Measurements from ENCODE around the gene IPP.
"Not testable (repeated sequence)": the region's sequence is repeated elsewhere in the genome, so short reads cannot be mapped to it uniquely, and the experiment has no call there.

IPP gene

DNA sequence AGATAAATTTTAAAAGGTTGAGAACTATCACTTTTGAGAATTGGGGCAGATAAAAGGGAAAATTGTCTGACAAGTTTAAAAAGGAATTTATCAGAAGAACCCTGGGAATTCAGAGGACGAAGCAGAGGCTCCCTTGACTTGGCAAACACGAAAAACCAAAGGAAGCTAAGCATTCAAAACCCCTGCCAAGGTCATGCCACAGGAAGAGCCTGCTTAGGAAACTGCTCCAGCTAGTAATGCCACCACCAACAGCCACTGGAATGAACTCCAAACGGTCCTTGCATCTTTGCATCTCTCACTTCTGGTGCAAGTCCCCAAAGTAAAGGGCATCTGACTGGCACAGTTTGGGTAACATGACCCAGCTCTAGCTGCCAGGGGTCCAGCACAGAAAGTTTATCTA, 71.3 kb downstream of the IPP start:
- no peak for DNase-seq

DNA sequence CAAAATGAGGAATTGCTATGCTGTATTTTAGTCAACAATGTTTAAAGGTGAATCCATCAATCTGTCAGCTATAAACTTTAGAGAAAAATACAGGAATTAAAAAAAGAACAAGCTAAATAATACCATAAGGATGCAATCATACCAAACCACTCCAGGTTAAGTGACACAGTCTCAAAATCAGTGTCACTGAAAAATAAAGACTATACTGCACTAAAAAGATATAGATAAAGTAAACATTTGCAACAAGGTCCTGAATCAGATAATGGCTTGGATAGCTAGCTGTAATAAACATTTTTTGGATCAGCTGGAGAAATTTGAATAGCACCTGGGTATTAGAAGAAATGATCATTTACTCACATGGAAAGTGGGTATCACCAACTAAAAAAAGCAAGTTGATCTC, 72.0 kb downstream of the IPP start:
- no peak for DNase-seq

DNA sequence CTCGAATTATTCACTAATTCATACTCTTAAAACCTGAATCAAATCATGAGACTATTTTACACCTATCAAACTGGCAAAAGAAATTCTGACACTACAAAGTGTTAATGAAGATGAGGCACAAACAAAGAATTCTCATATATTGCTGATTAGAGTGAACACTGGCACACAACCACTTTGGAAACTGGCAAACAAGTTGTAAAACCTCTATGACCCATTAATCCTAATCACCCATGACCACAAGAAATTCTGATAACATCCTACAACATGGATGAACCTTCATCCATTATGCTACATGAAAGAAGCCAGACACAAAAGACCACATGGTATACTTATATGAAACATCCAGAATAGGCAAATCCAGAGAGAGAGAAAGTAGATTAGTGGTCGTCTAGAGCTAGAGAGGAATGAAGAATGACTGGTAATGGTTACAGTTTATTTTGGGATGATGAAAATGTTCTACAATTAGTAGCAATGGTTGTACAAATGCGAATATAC, 72.7 kb downstream of the IPP start:
- DNase-seq = no peak

DNA sequence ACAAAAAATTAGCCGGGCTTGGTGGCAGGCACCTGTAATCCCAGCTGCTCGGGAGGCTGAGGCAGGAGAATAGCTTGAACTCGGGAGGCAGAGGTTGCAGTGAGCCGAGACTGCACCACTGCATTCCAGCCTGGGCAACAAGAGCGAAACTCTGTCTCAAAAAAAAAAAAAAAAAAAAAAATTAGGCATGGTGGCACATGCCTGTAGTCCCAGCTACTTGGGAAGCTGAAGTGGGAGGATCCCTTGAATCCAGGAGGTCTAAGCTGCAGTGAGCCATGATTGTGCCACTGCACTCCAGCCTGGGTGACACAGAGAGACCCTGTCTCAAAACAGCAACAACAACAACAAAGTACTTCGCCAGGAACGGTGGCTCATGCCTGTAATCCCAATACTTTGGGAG, 73.9 kb downstream of the IPP start:
- not testable (repeated sequence) for DNase-seq

DNA sequence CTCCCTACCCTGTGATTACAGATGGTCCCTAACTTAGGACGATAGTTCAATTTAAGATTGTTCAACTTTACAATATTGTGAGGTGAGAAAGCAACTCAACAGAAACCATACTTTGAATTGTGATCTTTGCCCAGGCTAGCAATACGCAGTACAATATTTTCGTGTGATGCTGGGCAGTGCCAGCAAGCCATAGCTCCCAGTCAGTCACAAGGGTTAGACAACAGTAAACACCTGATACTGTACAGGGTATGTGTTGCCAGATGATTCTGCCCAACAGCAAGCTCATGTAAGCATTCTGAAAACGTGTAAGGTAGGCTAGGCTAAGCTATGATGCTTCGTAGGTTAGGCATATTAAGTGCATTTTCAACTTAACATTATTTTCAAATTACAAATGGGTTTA, 76.0 kb downstream of the IPP start:
- no peak for DNase-seq

DNA sequence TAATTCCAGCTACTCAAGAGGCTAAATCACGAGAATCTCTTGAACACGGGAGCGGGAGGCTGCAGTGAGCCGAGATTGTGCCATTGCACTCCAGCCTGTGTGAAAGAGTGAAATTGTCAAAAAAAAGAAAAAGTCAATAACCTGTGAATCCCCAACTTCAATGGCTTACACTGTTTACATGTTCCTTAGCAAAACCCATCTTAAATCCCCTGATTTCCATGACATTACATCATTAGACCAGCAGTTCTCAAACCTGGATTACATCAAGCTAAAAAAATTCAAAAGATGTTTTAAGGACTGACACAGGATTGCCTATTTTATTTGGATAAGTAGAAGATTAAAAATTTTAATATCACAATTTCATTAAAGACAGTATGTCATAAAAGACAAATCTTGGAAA, 76.5 kb downstream of the IPP start:
- no peak for DNase-seq

DNA sequence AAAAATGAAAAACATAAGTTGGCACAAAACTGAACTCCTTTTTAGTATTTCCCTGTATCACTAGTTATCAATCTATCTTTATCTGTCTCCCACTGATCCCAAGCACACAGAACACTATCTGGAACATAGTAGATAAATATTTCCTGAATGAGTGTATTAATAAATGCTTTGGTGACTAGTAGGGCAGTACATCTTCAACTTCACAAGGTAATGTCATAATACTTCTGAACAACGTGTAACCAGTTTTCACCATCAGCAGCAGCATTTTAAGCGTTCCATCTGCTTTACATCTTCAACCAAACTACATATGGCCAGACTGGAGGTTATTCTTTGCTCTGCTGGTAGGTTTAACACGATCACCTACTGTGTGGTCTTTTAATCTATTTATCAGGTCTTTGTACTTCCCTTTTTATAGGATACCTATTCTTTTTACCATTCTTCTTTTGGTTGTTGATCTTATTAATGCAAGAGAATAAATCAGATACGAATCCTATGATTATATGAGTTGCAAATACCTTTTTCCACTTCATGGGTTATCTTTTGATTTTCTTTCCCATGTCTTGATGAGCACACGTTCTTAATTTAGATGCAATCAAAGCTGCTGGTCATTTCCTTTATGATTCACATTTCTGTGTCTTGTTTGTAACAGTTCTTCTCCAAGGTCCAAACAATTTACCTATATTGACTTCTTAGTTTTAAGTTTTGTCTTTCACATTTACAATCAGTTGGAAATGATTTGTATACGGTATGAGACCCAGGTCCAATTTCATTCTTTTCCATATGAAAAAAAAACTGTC, 80.4 kb downstream of the IPP start:
- DNase-seq = no peak

DNA sequence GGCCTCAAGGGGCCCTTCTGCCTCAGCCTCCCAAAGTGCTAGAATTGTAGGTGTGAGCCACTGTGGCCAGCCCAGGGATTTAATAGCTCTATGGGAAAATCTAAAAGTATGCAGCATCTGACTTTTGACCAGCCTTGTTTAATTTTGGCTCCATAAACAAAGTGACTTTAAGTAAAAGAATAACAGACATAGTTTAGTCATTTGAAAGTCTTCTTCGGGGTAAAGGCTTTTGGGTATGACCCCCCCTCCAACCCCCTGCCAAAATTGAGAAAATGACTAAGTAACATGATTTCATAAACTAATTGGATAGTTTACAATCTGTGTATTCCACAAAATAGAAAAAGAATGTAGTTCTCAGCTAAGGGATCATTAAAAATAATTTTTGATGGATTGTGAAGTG, 81.1 kb downstream of the IPP start:
- no peak for DNase-seq

DNA sequence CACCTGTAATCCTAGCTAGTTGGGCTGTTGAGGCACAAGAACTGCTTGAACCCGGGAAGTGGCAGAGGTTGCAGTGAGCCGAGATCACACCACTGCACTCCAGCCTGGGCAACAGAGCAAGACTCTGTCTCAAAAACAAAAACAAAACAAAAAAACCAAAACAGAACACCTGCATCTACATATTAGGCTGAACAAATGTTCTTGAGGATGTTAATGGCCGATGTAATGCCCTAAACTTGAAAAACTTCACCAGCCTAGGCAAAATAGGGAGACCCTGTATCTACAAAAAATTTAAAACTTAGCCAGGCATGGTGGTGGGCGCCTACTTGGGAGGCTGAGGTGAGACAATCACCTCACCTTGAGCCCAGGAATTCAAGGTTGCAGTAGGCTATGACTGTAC, 81.9 kb downstream of the IPP start:
- no peak for DNase-seq

DNA sequence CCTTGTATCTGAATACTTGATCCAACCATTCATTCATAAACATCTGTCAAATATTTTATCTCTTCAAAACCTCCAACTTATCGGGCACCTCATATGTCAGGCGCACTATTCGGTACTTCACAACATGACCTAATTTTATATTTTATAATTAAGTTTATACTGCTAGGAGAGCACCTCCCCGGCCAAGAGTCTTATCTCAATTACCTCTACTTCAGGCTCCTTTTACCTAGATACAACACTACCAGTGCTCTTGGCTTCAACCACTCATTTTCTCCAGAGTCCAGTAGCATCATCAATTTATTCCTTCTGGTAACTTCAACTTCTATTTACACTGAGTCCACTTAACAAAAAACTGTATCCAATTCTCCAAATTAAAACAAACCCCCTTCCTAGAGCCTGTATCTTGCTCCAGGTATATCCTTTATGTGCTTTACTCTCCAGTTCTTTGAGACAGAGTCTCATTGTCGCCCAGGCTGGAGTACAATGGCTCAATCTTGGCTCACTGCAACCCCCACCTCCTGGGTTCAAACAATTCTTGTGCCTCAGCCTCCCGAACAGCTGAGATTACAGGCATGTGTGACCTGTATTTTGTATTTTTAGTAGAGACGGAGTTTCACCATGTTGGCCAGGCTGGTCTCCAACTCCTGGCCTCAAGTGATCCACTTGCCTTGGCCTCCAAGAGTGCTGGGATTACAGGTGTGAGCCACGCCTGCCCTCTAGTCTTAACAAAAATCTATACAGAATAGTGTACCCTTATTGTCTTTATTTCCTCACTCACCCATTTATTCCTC, 82.9 kb downstream of the IPP start:
- no peak for DNase-seq

DNA sequence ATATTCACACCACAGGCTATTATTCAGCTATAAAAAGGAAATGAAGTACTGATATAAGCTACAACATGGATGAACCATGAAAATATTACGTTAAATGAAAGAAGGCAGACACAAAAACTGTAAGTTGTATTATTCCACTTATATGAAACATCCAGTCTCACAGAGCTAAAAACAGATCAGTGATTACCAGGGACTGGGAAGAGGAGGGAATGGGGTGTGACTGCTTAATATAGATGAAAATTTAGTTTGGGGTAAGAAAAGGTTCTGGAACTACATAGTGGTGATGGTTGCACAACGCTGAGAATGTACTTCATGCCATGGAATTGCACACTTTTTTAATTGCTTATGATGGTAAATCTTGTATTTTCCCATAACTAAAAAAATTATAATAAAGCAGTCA, 83.6 kb downstream of the IPP start:
- DNase-seq = no peak

DNA sequence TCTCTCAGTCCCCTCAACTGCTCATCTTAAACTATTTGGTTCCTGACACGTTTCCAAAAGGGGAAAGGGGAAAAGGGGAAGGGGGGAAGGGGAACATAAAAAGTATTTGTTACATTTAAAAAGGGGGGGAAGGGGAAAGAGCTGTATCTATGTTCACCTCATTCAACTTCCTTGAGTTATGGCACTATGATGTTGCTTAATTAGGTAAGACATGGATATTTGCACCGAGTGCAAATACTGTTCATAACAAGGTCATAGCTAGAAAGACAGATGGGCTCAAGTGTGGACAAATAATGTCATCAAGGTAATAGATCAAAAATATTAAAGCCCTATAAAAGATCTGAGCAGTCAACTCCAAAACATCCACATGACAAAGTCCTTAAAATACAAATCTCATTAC, 90.1 kb downstream of the IPP start:
- DNase-seq = no peak

DNA sequence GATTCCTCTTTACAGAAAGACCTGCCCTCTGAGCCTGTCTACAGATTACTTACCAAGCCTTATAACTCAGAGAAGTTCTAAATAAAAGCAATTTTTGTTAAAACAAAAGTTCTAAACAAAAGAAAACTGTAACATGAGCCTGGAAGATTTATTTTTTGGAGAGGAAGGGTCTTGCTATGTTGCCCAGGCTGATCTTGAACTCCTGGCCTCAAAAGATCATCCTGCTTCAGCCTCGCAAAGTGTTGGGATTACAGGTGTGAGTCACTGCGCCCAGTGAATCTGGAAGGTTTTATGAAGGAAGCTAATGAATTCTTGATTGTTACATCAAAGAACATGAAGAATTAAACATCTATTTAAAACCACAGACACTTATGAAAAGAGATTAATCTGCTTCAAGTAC, 91.2 kb downstream of the IPP start:
- DNase-seq = no peak

DNA sequence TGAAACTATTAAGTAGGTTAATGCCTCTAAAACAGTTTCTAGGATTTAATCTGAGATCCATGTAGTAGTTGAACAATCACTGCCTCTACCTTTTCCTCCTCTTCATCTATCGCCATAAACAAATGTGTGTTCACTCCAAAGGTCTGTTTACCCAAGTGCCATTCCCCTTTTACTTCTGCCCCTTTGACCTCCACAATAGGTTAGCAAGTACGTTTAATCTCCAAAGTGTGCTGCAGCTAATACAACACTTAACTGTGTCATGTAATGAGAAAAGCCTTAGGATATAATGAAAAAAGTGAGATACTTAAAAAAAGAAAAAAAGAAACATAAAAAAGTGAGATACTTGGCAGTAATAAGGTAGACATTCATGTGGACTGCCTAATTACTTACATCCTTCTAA, 92.3 kb downstream of the IPP start:
- no peak for DNase-seq

DNA sequence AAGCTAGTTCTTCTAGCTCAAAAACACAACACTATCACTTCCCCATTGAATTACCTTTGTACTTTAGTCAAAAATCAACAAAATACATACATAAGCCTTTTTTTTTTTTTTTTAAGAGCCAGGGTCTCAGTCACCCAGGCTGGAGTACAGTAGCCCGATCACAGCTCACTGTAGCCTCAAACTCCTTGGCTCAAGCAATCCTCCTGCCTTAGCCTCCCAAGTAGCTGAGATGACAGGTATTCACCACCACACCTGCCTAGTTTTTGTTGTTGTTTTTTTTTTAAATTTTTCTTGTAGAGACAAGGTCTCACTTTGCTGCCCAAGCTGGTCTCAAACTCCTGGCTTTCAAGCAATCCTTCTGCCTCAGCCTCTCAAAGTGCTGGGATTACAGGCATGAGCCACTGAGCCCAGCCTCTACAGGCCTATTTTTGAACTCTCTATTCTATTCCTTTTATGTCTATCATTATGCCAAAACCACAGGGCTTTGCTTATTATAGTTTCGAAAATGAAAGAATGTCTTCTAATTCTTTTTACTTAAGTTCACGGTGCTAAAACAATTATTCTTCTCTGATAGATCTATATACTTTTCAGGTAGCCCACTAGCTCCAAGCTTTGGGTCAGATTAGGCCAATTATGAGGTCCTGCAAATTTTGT, 93.8 kb downstream of the IPP start:
- DNase-seq = no peak

DNA sequence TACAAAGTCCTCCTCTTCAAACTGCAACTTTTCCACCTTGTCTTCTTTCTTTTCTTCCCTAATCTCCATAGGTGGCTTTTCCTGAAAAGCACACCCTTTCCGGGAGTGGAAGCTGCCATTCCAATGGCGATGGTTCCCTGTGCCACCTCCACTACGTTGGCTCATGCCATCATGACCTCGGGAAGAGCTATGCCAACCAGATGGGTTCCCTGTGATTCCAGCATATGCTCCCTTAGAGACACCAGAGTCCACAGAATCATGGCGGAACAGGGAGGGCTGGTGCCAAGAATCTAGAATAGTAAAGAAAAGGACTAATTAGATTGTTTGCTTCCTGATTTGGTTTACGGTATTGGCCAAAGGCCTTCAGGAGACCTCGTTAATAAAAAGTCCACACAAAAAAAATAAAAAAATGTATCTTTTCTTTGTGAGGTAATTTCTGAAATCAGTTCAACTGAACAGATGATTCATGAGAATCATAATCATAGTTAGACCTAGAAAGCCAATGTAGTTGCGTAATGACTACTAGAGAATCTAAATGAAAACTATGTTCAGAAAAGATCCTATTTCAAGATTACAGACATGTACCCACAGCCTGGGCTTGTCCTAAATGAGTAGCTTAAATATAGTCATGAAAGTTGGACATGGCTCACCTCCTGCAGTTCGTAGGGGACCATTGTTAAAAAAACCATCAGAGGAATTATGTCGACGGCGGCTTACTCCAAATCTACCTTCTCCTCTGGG, 95.7 kb downstream of the IPP start:
- no peak for DNase-seq
